ENCODE results near the gene SLC7A9.

- no peak for TF ChIP-seq POLR2A (IDR thresholded peaks at IDR 0.05; ENCODE audit: low read length)
- TF ChIP-seq GATA1 (IDR thresholded peaks at IDR 0.05; ENCODE audit: low read depth, low read length), result no peak
These were observed 1.2 kb downstream of the SLC7A9 start for GRCh38 chr19:32868206-32868950.
